ENCODE measurements around the gene DDX27.

DDX27 gene

GRCh38 chr20:49219091-49219923, at the start of gene DDX27:
DDX27 (plus strand) TSS chr20:49219416; CDS start chr20:49219449, 33 bp downstream.
- TF ChIP-seq SUZ12 (IDR thresholded peaks at IDR 0.05) (no peak), L3MBTL2 (conservative IDR thresholded peaks at IDR 0.05) (peak; percentile 44; the same call in 1 of the 2 replicates)
- DNase-seq (ENCODE audit: extremely low spot score) = peak; percentile 98
- CTCF ChIA-PET = interaction anchor here (1.0 kb wide), 1 partner anchor 87 kb away, joined by 3 read pairs; no protein-coding TSS in a partner anchor
- POLR2A ChIA-PET = interaction anchor here (0.6 to 1.1 kb wide), 16 partner anchors 11 to 115 kb away, joined by 3 to 7 read pairs (median 4); no protein-coding TSS in a partner anchor

DNA sequence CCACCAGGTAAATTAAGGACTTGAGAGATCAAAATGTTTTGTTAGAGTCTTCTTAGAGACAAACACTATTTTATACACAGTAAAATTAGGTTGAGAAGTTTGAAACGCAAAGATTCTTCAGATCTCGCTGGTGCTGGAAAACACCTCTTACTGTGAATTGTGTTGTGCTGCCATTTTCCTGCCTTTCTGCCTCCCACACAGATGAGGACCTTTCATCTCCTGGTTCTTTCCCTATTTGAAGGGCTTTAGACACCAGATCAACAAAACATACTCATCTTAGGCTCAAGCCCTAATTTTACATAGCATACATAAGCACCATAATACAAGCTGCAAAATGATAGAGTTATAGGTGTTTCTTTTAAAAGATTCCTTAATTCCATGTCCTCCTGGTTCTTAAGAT, 49.7 kb upstream of the DDX27 start:
- DNase-seq (ENCODE audit: extremely low spot score) = no peak
- TF ChIP-seq BHLHE40 (IDR thresholded peaks at IDR 0.05; ENCODE audit: borderline replicate concordance) (no peak), ARNT (IDR thresholded peaks at IDR 0.05) (no peak)
- POLR2A ChIA-PET = no interaction called here
- CTCF ChIA-PET = no interaction called here

GRCh38 chr20:49170714-49171113, 48.5 kb upstream of the DDX27 start:
- CTCF ChIA-PET = no interaction called here
- no peak for DNase-seq (ENCODE audit: extremely low spot score)
- no peak for TF ChIP-seq L3MBTL2 (conservative IDR thresholded peaks at IDR 0.05)
- no peak for TF ChIP-seq FOXA1 (IDR thresholded peaks at IDR 0.05)
- TF ChIP-seq TARDBP (IDR thresholded peaks at IDR 0.05) = no peak
- TF ChIP-seq ZNF384 (IDR thresholded peaks at IDR 0.05) = no peak
- no peak for TF ChIP-seq SP1 (IDR thresholded peaks at IDR 0.05)
- no peak for TF ChIP-seq NFRKB (IDR thresholded peaks at IDR 0.05)
- TF ChIP-seq FOXM1 (IDR thresholded peaks at IDR 0.05; ENCODE audit: borderline replicate concordance) = no peak
- TF ChIP-seq BHLHE40 (IDR thresholded peaks at IDR 0.05; ENCODE audit: borderline replicate concordance) = no peak
- TF ChIP-seq HDGF (IDR thresholded peaks at IDR 0.05; ENCODE audit: borderline replicate concordance) = no peak
- TF ChIP-seq ARNT (IDR thresholded peaks at IDR 0.05) = no peak
- TF ChIP-seq SUZ12 (IDR thresholded peaks at IDR 0.05) = no peak
- no peak for TF ChIP-seq ELF4 (IDR thresholded peaks at IDR 0.05)
- TF ChIP-seq LEF1 (IDR thresholded peaks at IDR 0.05; ENCODE audit: borderline replicate concordance) = no peak
- no peak for TF ChIP-seq FOXK2 (IDR thresholded peaks at IDR 0.05)
- TF ChIP-seq PKNOX1 (IDR thresholded peaks at IDR 0.05) = no peak
- TF ChIP-seq CTBP1 (IDR thresholded peaks at IDR 0.05; ENCODE audit: borderline replicate concordance) = no peak
- POLR2A ChIA-PET = no interaction called here

- ChIA-PET POLR2A (no interaction called here), CTCF (no interaction called here)
- DNase-seq (ENCODE audit: extremely low spot score) = no peak
- no peak for TF ChIP-seq HDGF (IDR thresholded peaks at IDR 0.05; ENCODE audit: borderline replicate concordance)
- no peak for TF ChIP-seq SUZ12 (IDR thresholded peaks at IDR 0.05)
- TF ChIP-seq ZNF384 (IDR thresholded peaks at IDR 0.05) = no peak
- TF ChIP-seq L3MBTL2 (conservative IDR thresholded peaks at IDR 0.05) = no peak
- TF ChIP-seq BHLHE40 (IDR thresholded peaks at IDR 0.05; ENCODE audit: borderline replicate concordance) = no peak
- no peak for TF ChIP-seq NFRKB (IDR thresholded peaks at IDR 0.05)
- TF ChIP-seq FOXK2 (IDR thresholded peaks at IDR 0.05) = no peak
- no peak for TF ChIP-seq PKNOX1 (IDR thresholded peaks at IDR 0.05)
- TF ChIP-seq CTBP1 (IDR thresholded peaks at IDR 0.05; ENCODE audit: borderline replicate concordance) = no peak
- no peak for TF ChIP-seq FOXA1 (IDR thresholded peaks at IDR 0.05)
- TF ChIP-seq FOXM1 (IDR thresholded peaks at IDR 0.05; ENCODE audit: borderline replicate concordance) = no peak
- no peak for TF ChIP-seq TARDBP (IDR thresholded peaks at IDR 0.05)
- no peak for TF ChIP-seq ELF4 (IDR thresholded peaks at IDR 0.05)
These were observed 47.3 kb upstream of the DDX27 start for GRCh38 chr20:49171909-49172308.

DNA sequence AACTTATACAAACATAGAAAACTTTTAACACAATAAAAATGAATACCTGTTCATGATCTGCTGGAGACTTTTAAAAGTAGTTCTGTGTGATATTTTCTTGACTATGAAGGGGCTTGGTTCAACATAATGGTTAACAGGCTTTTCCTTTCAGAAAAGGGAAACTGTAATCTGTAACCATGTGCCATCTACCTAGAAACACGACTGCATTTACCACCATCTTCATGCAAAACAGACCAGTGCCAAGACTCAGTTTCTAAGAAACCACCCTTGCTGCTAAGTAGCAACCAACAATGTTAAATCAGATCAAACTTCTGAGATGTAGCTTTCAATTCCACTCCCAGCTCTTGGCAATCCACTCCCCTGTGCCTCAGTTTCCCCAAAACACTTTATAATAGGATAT, 46.8 kb upstream of the DDX27 start:
- POLR2A ChIA-PET = no interaction called here
- no peak for TF ChIP-seq ELF4 (IDR thresholded peaks at IDR 0.05)
- TF ChIP-seq ARNT (IDR thresholded peaks at IDR 0.05) = no peak
- no peak for TF ChIP-seq LEF1 (IDR thresholded peaks at IDR 0.05; ENCODE audit: borderline replicate concordance)
- TF ChIP-seq FOXA1 (IDR thresholded peaks at IDR 0.05) = no peak
- TF ChIP-seq TARDBP (IDR thresholded peaks at IDR 0.05) = no peak
- no peak for TF ChIP-seq CTBP1 (IDR thresholded peaks at IDR 0.05; ENCODE audit: borderline replicate concordance)
- TF ChIP-seq FOXM1 (IDR thresholded peaks at IDR 0.05; ENCODE audit: borderline replicate concordance) = no peak
- no peak for TF ChIP-seq L3MBTL2 (conservative IDR thresholded peaks at IDR 0.05)
- no peak for TF ChIP-seq PKNOX1 (IDR thresholded peaks at IDR 0.05)
- no peak for TF ChIP-seq ZNF384 (IDR thresholded peaks at IDR 0.05)
- TF ChIP-seq BHLHE40 (IDR thresholded peaks at IDR 0.05; ENCODE audit: borderline replicate concordance) = no peak
- no peak for TF ChIP-seq SUZ12 (IDR thresholded peaks at IDR 0.05)
- no peak for TF ChIP-seq HDGF (IDR thresholded peaks at IDR 0.05; ENCODE audit: borderline replicate concordance)
- TF ChIP-seq FOXK2 (IDR thresholded peaks at IDR 0.05) = no peak
- CTCF ChIA-PET = no interaction called here
- no peak for DNase-seq (ENCODE audit: extremely low spot score)

DNA sequence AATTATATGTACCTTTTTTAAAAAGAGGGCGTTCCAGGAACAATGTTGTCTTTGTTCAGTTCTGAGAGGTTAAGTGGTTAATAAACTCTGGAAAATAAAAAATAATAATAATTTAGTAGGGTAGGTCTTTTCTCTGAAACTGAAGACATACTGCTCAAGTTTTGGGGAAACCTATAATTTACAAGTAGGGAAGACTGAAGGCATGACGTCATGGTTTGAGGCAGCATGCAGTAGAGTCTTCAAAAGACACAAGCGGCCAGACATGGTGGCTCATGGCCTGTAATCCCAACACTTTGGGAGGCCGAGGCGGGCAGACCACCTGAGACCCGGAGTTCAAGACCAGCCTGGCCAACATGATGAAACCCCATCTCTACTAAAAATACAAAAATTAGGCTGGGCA, 45.0 kb upstream of the DDX27 start:
- TF ChIP-seq CTBP1 (IDR thresholded peaks at IDR 0.05; ENCODE audit: borderline replicate concordance) (no peak), FOXA1 (IDR thresholded peaks at IDR 0.05) (no peak), L3MBTL2 (conservative IDR thresholded peaks at IDR 0.05) (no peak), SUZ12 (IDR thresholded peaks at IDR 0.05) (no peak), ELF4 (IDR thresholded peaks at IDR 0.05) (no peak), LEF1 (IDR thresholded peaks at IDR 0.05; ENCODE audit: borderline replicate concordance) (no peak), PKNOX1 (IDR thresholded peaks at IDR 0.05) (no peak), ZNF384 (IDR thresholded peaks at IDR 0.05) (no peak), NFRKB (IDR thresholded peaks at IDR 0.05) (no peak), TARDBP (IDR thresholded peaks at IDR 0.05) (no peak), FOXM1 (IDR thresholded peaks at IDR 0.05; ENCODE audit: borderline replicate concordance) (no peak), FOXK2 (IDR thresholded peaks at IDR 0.05) (no peak), ARNT (IDR thresholded peaks at IDR 0.05) (no peak), HDGF (IDR thresholded peaks at IDR 0.05; ENCODE audit: borderline replicate concordance) (no peak), BHLHE40 (IDR thresholded peaks at IDR 0.05; ENCODE audit: borderline replicate concordance) (no peak), SP1 (IDR thresholded peaks at IDR 0.05) (no peak)
- no peak for DNase-seq (ENCODE audit: extremely low spot score)
- ChIA-PET CTCF (no interaction called here), POLR2A (no interaction called here)
